RWPE2 (cell line): Measurements from ENCODE around the gene VWA2.

Experiments used
- ATAC-seq: fragments of 200-7000 bp; cut with Tn5 transposase; 3 replicates; pipeline ENCODE4 v1.9.1; 2021; ENCODE audit warnings: low read depth
- DNase-seq: peaks from one replicate; pipeline ENCODE4 v3.0.0-alpha.2; 2020; ENCODE audit warnings: low spot score
- H3K27ac ChIP-seq: fragments of 450-650 bp; 2 replicates; pipeline ENCODE4 v1.5.1; 2017; ENCODE audit warnings: mild to moderate bottlenecking; ENCODE audit not compliant: poor library complexity, severe bottlenecking
- H3K27me3 ChIP-seq: fragments of 250-450 bp; sonication (Bioruptor Pico); 2 replicates; pipeline ENCODE4 v1.5.1; 2021; ENCODE audit warnings: mild to moderate bottlenecking, moderate library complexity; ENCODE audit not compliant: insufficient read depth, poor library complexity, severe bottlenecking
- H3K36me3 ChIP-seq: fragments of 250-450 bp; sonication (Bioruptor Pico); 2 replicates; pipeline ENCODE4 v1.5.1; 2020; ENCODE audit warnings: low read depth, mild to moderate bottlenecking, moderate library complexity
- H3K4me1 ChIP-seq: fragments of 250-450 bp; sonication (Bioruptor Pico); 2 replicates; pipeline ENCODE4 v1.5.1; 2021; ENCODE audit warnings: mild to moderate bottlenecking, moderate library complexity; ENCODE audit not compliant: insufficient read depth, poor library complexity, severe bottlenecking
- H3K4me3 ChIP-seq: fragments of 250-450 bp; sonication (Bioruptor Pico); 2 replicates; pipeline ENCODE4 v1.5.1; 2021; ENCODE audit warnings: mild to moderate bottlenecking, moderate library complexity; ENCODE audit not compliant: severe bottlenecking
- H3K9me3 ChIP-seq: fragments of 250-450 bp; sonication (Bioruptor Pico); 2 replicates; pipeline ENCODE4 v1.5.1; 2021; ENCODE audit warnings: mild to moderate bottlenecking, moderate library complexity; ENCODE audit not compliant: severe bottlenecking
- TF ChIP-seq, protein P1 (sequence below): fragments of 450-650 bp; IDR thresholded peaks from one replicate; pipeline ENCODE4 v1.5.1; 2017; ENCODE audit warnings: mild to moderate bottlenecking, moderate library complexity; ENCODE audit not compliant: poor library complexity, severe bottlenecking

The VWA2 gene

DNA sequence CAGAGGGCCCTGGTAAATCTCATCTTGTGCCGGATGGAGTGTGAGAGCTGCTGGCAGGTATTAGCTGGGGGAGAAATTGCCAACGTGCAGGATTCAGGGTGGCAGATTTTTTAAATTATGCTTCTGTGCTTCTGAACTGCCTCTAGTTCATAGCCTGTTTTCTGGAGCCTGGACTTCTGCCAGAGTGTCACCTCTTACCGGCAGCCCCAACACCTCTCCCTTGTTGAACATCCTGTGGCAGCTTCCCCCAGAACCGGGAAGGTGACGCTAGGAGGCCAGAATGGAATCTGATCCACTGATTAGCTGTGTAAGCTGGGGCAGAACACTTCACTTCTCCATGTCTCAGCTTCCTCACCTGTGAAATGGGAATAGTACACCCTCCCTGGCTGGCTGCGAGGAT, 5.1 kb downstream of the VWA2 start:
- Histone ChIP-seq H3K36me3 (no peaks in the 10 kb centered on the region), H3K27me3 (no peaks in the 10 kb centered on the region), H3K9me3 (no peaks in the 10 kb centered on the region), H3K27ac (peak overlapping the region; percentile 90), H3K4me1 (peaks cover 39% of the 10 kb centered on the region), H3K4me3 (no peak overlapping the region)
- DNase-seq (no peak), ATAC-seq (no peak)
- TF ChIP-seq, protein P1, sequence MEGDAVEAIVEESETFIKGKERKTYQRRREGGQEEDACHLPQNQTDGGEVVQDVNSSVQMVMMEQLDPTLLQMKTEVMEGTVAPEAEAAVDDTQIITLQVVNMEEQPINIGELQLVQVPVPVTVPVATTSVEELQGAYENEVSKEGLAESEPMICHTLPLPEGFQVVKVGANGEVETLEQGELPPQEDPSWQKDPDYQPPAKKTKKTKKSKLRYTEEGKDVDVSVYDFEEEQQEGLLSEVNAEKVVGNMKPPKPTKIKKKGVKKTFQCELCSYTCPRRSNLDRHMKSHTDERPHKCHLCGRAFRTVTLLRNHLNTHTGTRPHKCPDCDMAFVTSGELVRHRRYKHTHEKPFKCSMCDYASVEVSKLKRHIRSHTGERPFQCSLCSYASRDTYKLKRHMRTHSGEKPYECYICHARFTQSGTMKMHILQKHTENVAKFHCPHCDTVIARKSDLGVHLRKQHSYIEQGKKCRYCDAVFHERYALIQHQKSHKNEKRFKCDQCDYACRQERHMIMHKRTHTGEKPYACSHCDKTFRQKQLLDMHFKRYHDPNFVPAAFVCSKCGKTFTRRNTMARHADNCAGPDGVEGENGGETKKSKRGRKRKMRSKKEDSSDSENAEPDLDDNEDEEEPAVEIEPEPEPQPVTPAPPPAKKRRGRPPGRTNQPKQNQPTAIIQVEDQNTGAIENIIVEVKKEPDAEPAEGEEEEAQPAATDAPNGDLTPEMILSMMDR, result no peak

DNA sequence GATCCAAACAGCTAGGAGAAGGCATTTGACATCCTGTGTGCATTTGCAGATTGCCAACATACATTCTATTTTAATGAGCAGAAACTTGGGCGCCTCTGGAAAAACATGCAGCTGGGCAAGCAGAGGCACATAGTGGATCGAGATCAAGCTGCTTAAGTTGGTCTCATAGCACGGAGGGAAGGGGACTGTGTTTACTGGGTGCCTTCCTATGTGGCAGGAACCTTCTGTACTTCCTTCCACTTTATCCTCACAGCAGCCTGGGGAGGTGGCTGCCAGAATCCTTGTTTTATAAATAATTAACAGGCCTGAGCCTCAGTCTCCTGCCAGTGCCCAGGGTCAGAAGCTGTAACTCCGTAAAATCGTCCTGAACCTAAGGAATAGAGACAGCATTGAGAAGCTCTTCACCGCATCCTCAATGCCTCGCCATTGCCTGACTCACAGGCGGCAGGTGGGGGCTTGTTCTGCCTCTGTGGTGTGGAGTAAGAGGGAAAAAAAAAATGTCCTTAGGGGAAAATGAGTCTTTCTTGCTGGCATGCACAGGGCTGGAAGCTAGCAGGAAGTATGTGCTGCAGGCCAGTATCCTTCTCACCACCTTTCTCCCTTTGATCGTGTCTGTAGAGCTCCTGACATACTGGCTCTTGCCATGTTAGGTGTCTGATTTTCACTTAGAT, 6.2 kb downstream of the VWA2 start:
- TF ChIP-seq, protein P1, result no peak
- no peak overlapping the region for H3K4me3 ChIP-seq
- no peaks in the 10 kb centered on the region for H3K36me3 ChIP-seq
- peaks cover 39% of the 10 kb centered on the region for H3K4me1 ChIP-seq
- no peaks in the 10 kb centered on the region for H3K9me3 ChIP-seq
- DNase-seq (peak; percentile 92), ATAC-seq (peak; percentile 89)
- no peaks in the 10 kb centered on the region for H3K27me3 ChIP-seq
- peak overlapping the region; percentile 90 for H3K27ac ChIP-seq

GRCh38 chr10:114246679-114247305, 7.7 kb downstream of the VWA2 start:
- Histone ChIP-seq H3K27me3 (no peaks in the 10 kb centered on the region), H3K36me3 (no peaks in the 10 kb centered on the region), H3K4me1 (peaks cover 39% of the 10 kb centered on the region), H3K9me3 (no peaks in the 10 kb centered on the region), H3K4me3 (no peak overlapping the region), H3K27ac (peak overlapping the region; percentile 90)
- ATAC-seq (peak; percentile 57), DNase-seq (no peak)
- TF ChIP-seq, protein P1, result no peak

DNA sequence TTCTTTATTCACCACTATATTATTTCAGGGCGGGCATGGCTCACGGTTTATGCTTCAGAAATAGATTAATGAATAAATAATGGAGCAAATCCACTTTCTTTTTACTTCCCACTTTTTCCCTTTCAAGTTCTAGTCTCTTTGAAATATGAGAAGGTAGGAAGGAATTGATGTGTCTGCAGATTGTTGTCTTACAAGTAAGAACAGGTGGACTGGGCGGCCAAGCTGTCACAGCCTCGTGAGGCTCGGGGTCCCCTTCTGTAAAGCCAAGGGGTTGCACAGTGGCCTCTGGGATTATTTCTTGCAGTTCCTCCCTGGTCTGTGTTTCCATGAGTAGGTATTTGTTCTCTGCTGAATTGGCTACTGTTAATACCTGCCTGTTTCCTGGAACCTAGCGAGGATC, 11.2 kb downstream of the VWA2 start:
- Histone ChIP-seq H3K36me3 (no peaks in the 10 kb centered on the region), H3K4me1 (peaks cover 19% of the 10 kb centered on the region), H3K27ac (no peak overlapping the region), H3K27me3 (no peaks in the 10 kb centered on the region), H3K9me3 (no peaks in the 10 kb centered on the region), H3K4me3 (no peak overlapping the region)
- DNase-seq, result no peak
- TF ChIP-seq, protein P1, result no peak
- no peak for ATAC-seq

DNA sequence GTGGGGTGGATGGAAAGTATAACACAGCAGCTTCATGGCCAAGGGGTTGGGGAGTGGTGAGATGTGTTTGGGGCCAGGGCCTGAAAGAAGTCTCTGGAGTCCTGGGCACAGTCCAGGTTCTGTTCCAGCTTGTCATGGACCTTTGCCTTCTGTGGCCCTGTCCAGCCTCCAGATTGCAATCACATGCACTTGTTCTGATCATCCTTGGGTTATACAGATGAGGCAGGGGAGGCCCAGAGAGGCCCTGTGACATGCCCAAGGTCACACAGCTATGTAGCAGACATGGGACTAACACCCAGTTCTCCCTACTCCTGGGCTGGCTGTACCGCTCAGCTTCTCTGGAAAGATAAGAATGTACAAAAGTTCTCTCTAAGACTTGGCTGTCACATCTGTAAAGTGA, 11.7 kb downstream of the VWA2 start:
- ATAC-seq, result no peak
- Histone ChIP-seq H3K4me1 (peaks cover 17% of the 10 kb centered on the region), H3K27ac (no peak overlapping the region), H3K9me3 (no peaks in the 10 kb centered on the region), H3K27me3 (no peaks in the 10 kb centered on the region), H3K4me3 (no peak overlapping the region), H3K36me3 (no peaks in the 10 kb centered on the region)
- no peak for DNase-seq
- TF ChIP-seq, protein P1, result no peak
